ENCODE measurements around the gene HOXD10.

DNA sequence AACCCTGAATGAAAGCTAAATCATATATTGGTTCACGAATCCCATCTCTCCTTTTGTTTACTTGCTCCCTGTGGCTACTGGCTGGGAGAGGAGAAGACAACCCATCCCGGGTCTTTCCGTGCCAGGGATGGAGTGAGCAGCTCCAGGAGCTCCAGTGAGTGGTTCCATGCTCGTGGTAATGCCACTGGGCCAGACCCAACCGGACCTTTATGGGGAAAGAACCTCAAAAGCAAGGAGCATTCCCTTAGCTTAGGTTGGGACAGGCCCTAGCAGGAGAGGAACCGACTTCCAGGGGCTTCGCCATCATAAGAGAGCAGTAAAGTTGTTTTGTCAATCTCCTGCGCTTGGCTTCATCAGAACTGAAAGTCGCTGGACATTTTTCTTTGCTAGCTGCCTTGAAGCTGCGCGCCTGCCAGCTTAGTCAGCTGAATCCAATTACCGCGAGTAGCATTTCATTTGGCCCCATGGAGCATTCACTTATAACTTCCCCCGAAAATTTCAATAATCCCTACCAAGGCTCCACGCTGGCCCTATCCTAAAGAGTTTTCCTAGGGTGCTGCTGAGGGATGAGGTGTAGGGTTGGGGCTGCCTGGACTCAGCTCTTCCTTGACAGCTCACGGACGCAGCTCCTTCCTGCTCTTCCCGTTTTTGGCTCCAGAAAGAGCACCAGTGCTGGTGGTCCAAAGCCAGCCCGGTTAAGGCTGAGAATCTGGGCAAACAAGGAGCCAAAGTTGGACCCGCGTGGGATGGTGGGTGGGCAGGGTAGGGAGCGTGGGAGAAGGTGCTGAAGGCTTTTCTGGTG lies 45.4 kb downstream of the HOXD10 start:
- TF ChIP-seq, protein P1, sequence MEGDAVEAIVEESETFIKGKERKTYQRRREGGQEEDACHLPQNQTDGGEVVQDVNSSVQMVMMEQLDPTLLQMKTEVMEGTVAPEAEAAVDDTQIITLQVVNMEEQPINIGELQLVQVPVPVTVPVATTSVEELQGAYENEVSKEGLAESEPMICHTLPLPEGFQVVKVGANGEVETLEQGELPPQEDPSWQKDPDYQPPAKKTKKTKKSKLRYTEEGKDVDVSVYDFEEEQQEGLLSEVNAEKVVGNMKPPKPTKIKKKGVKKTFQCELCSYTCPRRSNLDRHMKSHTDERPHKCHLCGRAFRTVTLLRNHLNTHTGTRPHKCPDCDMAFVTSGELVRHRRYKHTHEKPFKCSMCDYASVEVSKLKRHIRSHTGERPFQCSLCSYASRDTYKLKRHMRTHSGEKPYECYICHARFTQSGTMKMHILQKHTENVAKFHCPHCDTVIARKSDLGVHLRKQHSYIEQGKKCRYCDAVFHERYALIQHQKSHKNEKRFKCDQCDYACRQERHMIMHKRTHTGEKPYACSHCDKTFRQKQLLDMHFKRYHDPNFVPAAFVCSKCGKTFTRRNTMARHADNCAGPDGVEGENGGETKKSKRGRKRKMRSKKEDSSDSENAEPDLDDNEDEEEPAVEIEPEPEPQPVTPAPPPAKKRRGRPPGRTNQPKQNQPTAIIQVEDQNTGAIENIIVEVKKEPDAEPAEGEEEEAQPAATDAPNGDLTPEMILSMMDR (CRISPR knock-in tag; IDR thresholded peaks at IDR 0.05) = no peak
- TF ChIP-seq FOXM1 (CRISPR knock-in tag; IDR thresholded peaks at IDR 0.05) (no peak), HOXA3 (CRISPR knock-in tag; IDR thresholded peaks at IDR 0.05) (no peak), KDM1A (CRISPR knock-in tag; IDR thresholded peaks at IDR 0.05) (no peak), ZNF451 (CRISPR knock-in tag; IDR thresholded peaks at IDR 0.05) (no peak), SNAI1 (CRISPR knock-in tag; IDR thresholded peaks at IDR 0.05; ENCODE audit: borderline replicate concordance) (no peak), HES4 (CRISPR knock-in tag; IDR thresholded peaks at IDR 0.05; ENCODE audit: borderline replicate concordance) (no peak), YEATS2 (CRISPR knock-in tag; IDR thresholded peaks at IDR 0.05; ENCODE audit: borderline replicate concordance) (no peak), ZSCAN9 (CRISPR knock-in tag; IDR thresholded peaks at IDR 0.05; ENCODE audit: borderline replicate concordance) (no peak), HOXA7 (CRISPR knock-in tag; IDR thresholded peaks at IDR 0.05) (no peak), FOXK1 (CRISPR knock-in tag; IDR thresholded peaks at IDR 0.05; ENCODE audit: borderline replicate concordance, low read depth) (no peak), ZSCAN21 (CRISPR knock-in tag; IDR thresholded peaks at IDR 0.05; ENCODE audit: borderline replicate concordance) (no peak)
- TF ChIP-seq, protein P2, sequence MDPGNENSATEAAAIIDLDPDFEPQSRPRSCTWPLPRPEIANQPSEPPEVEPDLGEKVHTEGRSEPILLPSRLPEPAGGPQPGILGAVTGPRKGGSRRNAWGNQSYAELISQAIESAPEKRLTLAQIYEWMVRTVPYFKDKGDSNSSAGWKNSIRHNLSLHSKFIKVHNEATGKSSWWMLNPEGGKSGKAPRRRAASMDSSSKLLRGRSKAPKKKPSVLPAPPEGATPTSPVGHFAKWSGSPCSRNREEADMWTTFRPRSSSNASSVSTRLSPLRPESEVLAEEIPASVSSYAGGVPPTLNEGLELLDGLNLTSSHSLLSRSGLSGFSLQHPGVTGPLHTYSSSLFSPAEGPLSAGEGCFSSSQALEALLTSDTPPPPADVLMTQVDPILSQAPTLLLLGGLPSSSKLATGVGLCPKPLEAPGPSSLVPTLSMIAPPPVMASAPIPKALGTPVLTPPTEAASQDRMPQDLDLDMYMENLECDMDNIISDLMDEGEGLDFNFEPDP (CRISPR knock-in tag; conservative IDR thresholded peaks at IDR 0.05) = no peak

All from HepG2 (cell line).